IMR-90 (cell line): ENCODE data around the gene BTG3.

Experiments used
- BHLHE40 ChIP-seq: fragments of 150-350 bp; IDR thresholded peaks from 2 replicates; pipeline ENCODE4 v1.6.1; 2016; ENCODE audit warnings: mild to moderate bottlenecking, low read depth, low read length
- CEBPB ChIP-seq: IDR thresholded peaks from 2 replicates; pipeline ENCODE4 v1.6.1; 2012; ENCODE audit warnings: low read depth, low read length, improper control_type of control experiment
- CHD1 ChIP-seq: IDR thresholded peaks from 2 replicates; pipeline ENCODE4 v1.6.1; 2012; ENCODE audit warnings: low read depth, low read length, improper control_type of control experiment
- FOS ChIP-seq: fragments of 150-350 bp; IDR thresholded peaks from 2 replicates; pipeline ENCODE4 v1.6.1; 2016; ENCODE audit warnings: low read depth, low read length
- MAFK ChIP-seq: IDR thresholded peaks from 2 replicates; pipeline ENCODE4 v1.6.1; 2012; ENCODE audit warnings: low read depth, low read length, improper control_type of control experiment
- MXI1 ChIP-seq: IDR thresholded peaks from 2 replicates; pipeline ENCODE4 v1.6.1; 2012; ENCODE audit warnings: low read depth, mild to moderate bottlenecking, low read length, moderate library complexity, borderline replicate concordance
- NFE2L2 ChIP-seq: fragments of 150-350 bp; IDR thresholded peaks from 2 replicates; pipeline ENCODE4 v1.6.1; 2016; ENCODE audit warnings: low read depth, mild to moderate bottlenecking, low read length
- POLR2A ChIP-seq: IDR thresholded peaks from 2 replicates; pipeline ENCODE4 v1.6.1; 2012; ENCODE audit warnings: mild to moderate bottlenecking, low read depth, low read length
- RAD21 ChIP-seq: IDR thresholded peaks from 2 replicates; pipeline ENCODE4 v1.6.1; 2012; ENCODE audit warnings: low read length, improper control_type of control experiment
- RFX5 ChIP-seq: IDR thresholded peaks from 2 replicates; pipeline ENCODE4 v1.8.0; 2012; ENCODE audit warnings: low read depth, mild to moderate bottlenecking, low read length, moderate library complexity
- SMC3 ChIP-seq: fragments of 150-350 bp; IDR thresholded peaks from 2 replicates; pipeline ENCODE4 v1.6.1; 2016; ENCODE audit warnings: low read depth, mild to moderate bottlenecking, antibody characterized with exemption, low read length, moderate library complexity
- TF ChIP-seq, protein P1 (sequence below): conservative IDR thresholded peaks from 2 replicates; pipeline ENCODE4 v1.5.1; 2012; ENCODE audit warnings: mild to moderate bottlenecking, low read depth, low read length, improper control_type of control experiment
- TF ChIP-seq, protein P2 (sequence below): fragments of 150-350 bp; IDR thresholded peaks from 2 replicates; pipeline ENCODE4 v1.6.1; 2017; ENCODE audit warnings: mild to moderate bottlenecking, antibody characterized with exemption, low read length, low read depth

DNA sequence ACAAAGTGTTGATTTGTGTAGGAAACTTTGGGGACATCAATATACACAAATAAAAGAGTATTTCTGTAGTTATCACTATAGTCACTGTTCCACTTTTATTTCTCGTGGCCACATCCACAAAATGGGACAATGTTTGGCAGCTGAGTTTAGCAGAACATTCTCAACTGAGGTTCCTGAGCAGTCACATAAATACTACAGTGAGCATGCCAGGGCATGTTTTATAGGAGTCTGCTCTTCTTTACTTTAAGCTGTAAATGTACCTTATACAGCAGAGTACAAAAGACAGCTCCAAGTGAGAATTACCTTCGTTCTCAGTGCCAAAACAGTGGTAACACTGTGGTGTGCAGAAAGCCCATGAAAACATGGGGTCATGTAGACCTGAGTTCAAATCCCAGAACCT is 5.0 kb downstream of the BTG3 start:
- TF ChIP-seq POLR2A (no peak), RFX5 (no peak), RAD21 (no peak), NFE2L2 (no peak), BHLHE40 (no peak), CEBPB (no peak), CHD1 (no peak), SMC3 (no peak), MAFK (no peak), FOS (no peak), MXI1 (no peak)
- TF ChIP-seq, protein P1, sequence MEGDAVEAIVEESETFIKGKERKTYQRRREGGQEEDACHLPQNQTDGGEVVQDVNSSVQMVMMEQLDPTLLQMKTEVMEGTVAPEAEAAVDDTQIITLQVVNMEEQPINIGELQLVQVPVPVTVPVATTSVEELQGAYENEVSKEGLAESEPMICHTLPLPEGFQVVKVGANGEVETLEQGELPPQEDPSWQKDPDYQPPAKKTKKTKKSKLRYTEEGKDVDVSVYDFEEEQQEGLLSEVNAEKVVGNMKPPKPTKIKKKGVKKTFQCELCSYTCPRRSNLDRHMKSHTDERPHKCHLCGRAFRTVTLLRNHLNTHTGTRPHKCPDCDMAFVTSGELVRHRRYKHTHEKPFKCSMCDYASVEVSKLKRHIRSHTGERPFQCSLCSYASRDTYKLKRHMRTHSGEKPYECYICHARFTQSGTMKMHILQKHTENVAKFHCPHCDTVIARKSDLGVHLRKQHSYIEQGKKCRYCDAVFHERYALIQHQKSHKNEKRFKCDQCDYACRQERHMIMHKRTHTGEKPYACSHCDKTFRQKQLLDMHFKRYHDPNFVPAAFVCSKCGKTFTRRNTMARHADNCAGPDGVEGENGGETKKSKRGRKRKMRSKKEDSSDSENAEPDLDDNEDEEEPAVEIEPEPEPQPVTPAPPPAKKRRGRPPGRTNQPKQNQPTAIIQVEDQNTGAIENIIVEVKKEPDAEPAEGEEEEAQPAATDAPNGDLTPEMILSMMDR: no peak
- TF ChIP-seq, protein P2, sequence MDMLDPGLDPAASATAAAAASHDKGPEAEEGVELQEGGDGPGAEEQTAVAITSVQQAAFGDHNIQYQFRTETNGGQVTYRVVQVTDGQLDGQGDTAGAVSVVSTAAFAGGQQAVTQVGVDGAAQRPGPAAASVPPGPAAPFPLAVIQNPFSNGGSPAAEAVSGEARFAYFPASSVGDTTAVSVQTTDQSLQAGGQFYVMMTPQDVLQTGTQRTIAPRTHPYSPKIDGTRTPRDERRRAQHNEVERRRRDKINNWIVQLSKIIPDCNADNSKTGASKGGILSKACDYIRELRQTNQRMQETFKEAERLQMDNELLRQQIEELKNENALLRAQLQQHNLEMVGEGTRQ: no peak
